ENCODE data around the gene KIAA1671.

Gene KIAA1671

GRCh38 chr22:25094579-25094978 is 142.1 kb downstream of the KIAA1671 start:
- DNase-seq (ENCODE audit: low read depth): no peak

- no peak for DNase-seq (ENCODE audit: low read depth)
These were observed 143.4 kb downstream of the KIAA1671 start for GRCh38 chr22:25095869-25096268.

GRCh38 chr22:25096638-25097405 is 144.3 kb downstream of the KIAA1671 start:
- DNase-seq (ENCODE audit: low read depth): no peak

GRCh38 chr22:25098445-25099081 is 146.0 kb downstream of the KIAA1671 start:
- no peak for DNase-seq (ENCODE audit: low read depth)

GRCh38 chr22:25099202-25099601 is 146.7 kb downstream of the KIAA1671 start:
- no peak for DNase-seq (ENCODE audit: low read depth)

- DNase-seq (ENCODE audit: low read depth): no peak
These were observed 147.9 kb downstream of the KIAA1671 start for GRCh38 chr22:25100402-25100801.

GRCh38 chr22:25100948-25101347 is 148.4 kb downstream of the KIAA1671 start:
- no peak for DNase-seq (ENCODE audit: low read depth)

- no peak for DNase-seq (ENCODE audit: low read depth)
These were observed 149.0 kb downstream of the KIAA1671 start for GRCh38 chr22:25101501-25101900.

- no peak for DNase-seq (ENCODE audit: low read depth)
These were observed 149.5 kb downstream of the KIAA1671 start for GRCh38 chr22:25101986-25102385.

- DNase-seq (ENCODE audit: low read depth): no peak
These were observed 150.2 kb downstream of the KIAA1671 start for GRCh38 chr22:25102722-25103121.

- DNase-seq (ENCODE audit: low read depth): no peak
These were observed 151.9 kb downstream of the KIAA1671 start for GRCh38 chr22:25104367-25104766.

- no peak for DNase-seq (ENCODE audit: low read depth)
These were observed 153.5 kb downstream of the KIAA1671 start for GRCh38 chr22:25105817-25106650.

- no peak for DNase-seq (ENCODE audit: low read depth)
These were observed 157.5 kb downstream of the KIAA1671 start for GRCh38 chr22:25109878-25110595.

GRCh38 chr22:25110596-25110845 is 158.0 kb downstream of the KIAA1671 start:
- DNase-seq (ENCODE audit: low read depth): no peak

- peak; percentile 21 for DNase-seq (ENCODE audit: low read depth)
These were observed 158.5 kb downstream of the KIAA1671 start for GRCh38 chr22:25110846-25111578.

- no peak for DNase-seq (ENCODE audit: low read depth)
These were observed 159.3 kb downstream of the KIAA1671 start for GRCh38 chr22:25111579-25112517.

- DNase-seq (ENCODE audit: low read depth): no peak
These were observed 160.2 kb downstream of the KIAA1671 start for GRCh38 chr22:25112538-25113253.

- no peak for DNase-seq (ENCODE audit: low read depth)
These were observed 160.8 kb downstream of the KIAA1671 start for GRCh38 chr22:25113316-25113721.

- no peak for DNase-seq (ENCODE audit: low read depth)
These were observed 162.2 kb downstream of the KIAA1671 start for GRCh38 chr22:25114369-25115362.

Measured in stimulated activated CD8-positive, alpha-beta memory T cell treated with anti-CD3 and anti-CD28 coated beads, Interleukin-15, amount 100 ng/mL, for 1 hour (primary cell).